T-helper 2 cell treated with Interferon-gamma antibody and Interleukin-4, amounts not matched to agents 100 ng/mL and 5 ng/mL, for 36 hours (primary cell): ENCODE results near the gene LDB2. TPM values are rescaled to one million over a fixed set of nuclear protein-coding genes. Genes with fewer than 3 reads are reported as not detected.

Source experiments
- intact Hi-C: fragments of 100-400 bp; cut with micrococcal nuclease; formaldehyde crosslinking; loops from one replicate; pipeline ENCODE4 v1.15.1; 2023
- total RNA-seq: library from RNA; stranded (reverse); gene quantifications from 2 replicates; pipeline ENCODE4 v1.2.3, GENCODE V29; 2022

LDB2 gene
- total RNA-seq, 1 donor from 2014 or later: not detected

DNA sequence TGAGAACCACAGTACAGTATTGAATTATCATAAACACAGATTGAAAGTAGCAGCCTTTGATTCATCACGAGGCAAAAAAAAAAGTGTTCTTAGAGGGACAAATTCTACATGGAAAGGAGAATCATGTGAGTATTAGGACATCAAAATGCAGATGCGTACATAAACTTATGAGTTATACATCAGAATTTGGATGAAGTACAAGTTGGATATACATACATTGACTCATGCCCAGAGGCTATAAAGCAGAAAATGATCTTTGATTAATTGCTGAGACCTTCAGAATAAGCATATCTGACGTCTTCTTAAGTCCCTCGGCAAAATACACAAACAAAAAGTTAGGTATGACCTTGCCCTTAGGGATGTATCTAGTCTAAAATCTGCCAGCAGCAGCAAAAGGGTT lies 206.4 kb downstream of the LDB2 start:
- intact Hi-C loops: no loop called here

DNA sequence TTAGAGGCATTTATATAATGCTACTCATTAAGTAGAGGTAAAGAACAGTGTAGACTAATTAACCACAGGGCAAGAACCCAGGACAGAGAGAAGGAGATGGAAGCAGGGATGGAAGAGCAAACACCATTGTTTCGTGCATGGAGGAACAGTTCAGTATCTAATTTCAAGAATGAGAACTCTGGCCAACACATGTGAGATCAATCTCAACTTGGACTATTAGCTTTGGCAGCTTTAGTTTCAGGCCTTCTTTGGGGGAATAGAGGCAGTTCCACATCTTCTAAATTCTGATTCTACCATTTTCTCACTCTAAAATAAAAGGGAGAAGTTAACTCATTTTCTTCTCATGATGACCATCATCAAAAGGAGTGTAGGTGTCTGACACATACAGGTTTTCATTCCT lies 207.0 kb downstream of the LDB2 start:
- intact Hi-C loops: no loop called here

DNA sequence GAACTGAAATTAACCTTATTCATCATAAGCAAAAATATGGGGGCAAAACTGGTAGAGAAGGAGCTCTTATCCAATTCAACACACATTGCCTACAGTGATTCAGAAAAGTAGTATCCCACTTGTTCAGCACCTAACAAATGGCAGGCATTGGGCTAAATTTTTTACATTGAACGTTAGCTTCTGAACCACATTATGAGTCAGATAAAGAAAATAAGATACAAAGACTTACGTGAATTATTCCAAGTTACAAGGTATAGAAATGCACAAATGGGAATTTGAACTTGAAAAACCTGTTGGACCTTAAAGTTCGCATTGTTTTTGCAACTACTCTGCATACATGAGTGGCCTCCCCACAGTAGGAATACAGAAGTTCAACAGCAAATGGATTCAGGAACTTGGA lies 210.6 kb downstream of the LDB2 start:
- intact Hi-C loops: no loop called here

DNA sequence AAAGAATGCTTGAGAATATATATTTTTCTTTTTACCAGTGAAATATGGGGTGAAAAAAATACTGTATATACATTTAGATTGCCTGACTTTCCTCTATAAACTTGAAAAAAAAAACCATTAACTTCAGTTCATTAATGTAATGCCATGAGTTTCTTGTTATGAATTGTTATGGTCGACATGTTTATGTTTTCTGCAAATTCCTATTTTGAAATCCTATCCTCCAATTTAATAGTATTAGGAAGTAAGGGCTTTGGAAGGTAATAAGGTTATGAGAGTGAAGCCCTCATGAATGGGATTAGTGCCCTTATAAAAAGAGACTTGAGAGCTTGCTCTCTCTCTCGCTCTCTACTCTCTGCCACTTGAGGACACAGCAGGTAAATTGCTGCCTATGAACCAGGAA lies 211.4 kb downstream of the LDB2 start:
- intact Hi-C loops: no loop called here

DNA sequence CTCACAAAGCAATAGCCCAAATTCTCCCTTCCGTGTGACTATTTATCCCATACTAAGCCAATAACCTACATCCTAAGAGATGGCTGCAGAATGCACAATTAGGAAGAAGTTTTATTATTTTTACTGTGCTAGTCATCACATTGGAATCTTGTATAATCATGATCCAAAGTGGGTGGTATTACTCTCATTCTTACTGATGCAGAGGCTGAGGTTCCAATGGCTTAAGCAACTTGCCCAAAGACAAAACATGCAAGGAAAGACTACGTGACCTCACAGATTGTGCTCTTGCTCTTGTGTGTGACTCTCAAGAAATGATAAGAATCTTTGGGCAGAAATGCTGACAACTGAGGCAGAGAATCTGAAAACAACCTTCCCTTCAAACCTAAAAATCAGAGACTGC lies 212.2 kb downstream of the LDB2 start:
- intact Hi-C loops: no loop called here

DNA sequence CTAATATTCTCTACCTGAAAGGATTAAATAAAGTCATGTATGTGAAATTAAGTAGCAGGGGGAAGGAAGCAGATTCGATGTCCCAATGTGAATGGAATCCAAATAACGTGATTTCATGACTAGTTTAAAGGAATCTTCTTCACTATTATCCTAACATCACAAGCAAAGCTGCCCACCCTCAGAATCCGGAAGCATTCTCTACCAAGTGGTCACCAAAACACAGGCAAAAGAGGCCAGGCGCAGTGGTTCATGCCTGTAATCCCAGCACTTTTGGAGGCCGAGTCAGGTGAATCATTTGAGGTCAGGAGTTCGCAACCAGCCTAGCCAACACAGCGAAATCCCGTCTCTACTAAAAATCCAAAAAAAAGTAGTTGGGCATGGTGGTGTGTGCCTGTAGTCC lies 212.9 kb downstream of the LDB2 start:
- intact Hi-C loops: no loop called here

DNA sequence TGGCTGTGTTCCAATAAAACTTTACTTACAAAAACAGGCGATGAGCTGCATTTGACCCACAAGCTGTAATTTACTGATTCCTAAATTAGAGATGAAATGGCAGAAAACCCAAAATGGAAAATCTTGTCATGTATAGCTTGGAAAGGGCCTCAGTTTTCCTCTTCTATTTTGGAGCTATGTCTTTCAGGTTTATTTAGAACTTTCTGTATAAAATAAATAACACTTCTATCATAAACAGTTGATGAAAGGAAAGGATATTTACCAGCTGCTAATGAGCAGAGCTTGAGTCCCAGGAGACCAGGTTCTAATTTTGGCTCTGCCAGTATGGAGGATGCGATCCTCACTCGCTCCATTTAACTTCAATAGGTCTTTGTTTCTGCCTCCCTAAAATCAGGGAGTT lies 213.5 kb downstream of the LDB2 start:
- intact Hi-C loops: no loop called here

DNA sequence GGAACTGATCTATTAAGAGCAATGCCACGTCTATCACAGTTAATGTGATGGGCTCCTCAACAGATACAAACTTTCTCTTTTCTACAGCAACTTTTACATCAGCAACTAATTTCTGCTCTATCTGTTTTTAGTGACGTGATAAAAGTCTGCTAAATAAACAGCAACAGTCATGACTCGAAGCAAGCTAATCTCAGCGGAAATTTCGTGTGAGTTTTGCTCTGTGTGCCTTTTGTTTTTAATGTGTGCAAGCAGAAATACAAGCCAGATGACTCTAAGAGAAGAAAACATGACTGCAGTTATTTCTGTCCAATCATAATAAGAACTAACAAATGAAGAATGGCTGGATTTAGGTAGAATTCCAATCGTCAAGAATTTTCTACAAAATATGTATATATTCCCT lies 214.3 kb downstream of the LDB2 start:
- intact Hi-C loops: no loop called here

DNA sequence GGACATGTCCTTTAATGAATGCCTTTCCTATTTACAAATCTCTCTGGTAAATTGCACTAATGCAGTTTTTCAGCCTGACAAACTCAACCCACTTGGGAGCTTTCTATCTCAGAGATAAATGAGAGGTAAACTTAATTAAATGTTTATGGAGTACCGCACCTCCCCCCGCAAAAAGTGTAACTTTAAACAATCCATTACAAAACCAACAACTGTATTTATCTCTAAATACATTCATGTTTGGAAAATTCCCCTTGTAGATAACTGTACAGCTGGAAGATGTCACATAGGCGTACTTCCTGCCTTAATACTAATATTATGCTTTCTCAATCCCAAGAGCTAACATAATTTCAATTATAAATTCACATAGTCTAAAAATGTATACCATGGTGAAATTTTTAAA lies 215.5 kb downstream of the LDB2 start:
- intact Hi-C loops: no loop called here

DNA sequence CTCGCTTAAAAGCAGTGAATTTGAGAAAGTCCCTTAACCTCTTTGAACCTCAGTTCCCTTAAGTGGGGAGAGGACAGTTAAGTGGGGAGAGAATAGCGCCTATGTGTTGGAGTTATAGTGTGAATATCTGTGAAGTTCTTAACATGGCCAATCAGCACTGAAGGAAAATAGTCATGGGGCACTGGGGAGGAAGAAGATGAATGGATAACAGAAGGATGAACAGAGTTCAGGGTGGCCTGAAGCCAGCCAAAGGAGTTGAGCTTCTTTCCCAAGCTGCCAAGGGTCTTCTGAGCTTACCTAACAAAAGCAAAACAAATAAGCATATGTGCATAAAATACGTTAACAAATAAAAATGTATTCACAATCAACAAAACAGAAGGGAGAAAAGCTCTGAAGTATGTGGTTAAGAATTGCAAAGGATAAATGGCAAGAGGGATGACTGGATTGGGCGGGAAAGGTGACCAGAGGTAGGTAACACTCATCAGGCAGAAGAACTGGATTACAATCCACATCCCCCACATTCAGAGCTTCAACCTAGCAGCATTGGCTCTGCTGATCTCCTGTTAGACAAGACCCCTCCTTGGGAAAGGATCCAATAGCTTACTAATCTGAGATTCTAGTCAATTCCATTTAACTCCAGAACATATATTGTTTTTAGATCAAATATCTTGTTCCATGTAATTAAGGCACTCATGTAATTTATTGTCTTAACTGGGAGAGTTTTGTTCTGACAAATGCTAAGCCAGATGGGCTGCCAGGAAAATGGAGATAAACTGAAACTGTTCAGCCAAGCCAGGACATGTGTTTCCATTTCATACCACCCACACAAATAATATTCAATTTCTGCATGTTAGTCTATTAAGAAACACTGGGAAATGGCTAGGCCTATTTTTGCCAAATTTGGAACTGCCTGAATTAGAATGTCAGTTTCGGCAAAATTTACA lies 221.2 kb downstream of the LDB2 start:
- intact Hi-C loops: no loop called here

DNA sequence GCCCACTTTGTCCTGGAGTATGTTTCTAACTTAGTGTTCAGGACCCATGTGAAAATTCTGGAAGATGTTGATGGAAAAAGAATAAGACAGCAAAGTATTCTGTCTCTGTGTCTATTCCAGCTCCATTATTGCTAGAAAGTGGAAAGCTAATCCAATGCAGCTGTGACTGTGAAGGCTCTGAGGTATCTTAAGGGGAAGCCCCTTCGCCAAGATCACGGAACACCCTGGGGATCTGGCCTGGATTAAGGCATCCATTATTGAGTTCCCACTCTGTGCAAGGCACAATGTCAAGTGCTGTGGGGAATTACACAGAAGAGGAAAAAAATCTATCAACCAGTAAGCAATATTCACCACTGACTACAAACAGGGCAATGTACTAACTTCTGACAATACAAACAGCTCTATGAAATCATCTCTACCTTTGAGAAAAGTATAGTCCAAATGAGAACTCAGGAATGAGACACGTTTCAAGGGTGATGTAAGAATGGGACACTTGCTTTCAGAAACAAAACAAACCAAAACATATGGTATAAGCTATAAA lies 222.1 kb downstream of the LDB2 start:
- intact Hi-C loops: no loop called here

DNA sequence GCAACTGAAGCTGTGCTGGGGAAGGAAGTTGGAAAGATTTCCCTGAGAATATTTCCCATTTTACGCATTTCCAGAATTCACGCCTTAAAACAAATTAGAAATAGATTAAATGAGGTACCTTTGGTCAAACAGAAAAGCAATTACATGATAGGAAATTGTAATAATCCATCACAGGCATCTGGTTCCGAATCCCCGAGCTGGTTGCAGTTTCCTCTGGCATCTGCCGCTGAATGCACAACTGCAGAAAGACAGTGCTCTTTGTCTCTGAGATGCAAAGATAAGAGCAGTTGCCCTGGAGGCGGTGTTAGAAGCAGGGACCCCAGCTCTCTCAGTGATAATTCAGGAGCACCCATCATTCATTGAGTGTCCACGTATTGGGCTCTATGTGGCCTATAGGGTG lies 224.4 kb downstream of the LDB2 start:
- intact Hi-C loops: no loop called here

DNA sequence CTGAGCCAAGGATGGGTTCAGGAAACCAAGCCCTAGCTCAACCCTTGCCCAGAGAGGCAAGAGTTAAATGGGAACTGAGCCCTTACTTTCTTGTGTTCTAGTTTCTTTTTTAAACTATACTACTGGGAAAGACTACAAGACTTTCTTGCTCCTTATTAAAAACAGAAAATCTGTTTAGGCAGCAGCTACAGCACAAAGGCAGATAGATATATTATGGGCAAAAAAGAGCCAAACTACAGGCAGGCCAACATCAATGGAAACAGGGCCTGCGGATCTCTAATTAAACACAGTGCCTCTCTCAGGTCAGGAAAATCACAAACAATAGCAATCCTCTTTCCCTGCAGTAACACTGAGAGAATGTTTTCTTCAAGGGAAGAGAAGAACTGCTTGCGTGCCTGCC lies 226.0 kb downstream of the LDB2 start:
- intact Hi-C loops: no loop called here

DNA sequence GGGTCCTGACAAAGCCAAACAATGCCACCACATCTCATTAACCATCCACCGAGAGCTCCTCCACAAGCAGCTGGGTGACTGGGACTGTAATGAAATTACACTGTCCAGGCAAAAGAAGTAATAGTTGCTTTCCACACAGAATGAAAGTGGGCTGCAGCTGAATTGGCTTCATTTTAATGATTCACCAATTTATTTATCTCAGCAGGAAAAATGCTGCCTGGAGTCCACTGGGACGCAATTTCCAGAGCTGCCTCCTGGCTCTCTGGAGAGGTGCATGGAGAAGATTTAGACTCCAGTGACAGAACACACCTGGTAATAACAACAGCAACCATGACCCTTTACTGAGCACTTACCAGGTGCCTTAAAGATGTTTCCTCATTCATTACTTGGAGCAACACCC lies 226.7 kb downstream of the LDB2 start:
- intact Hi-C loops: no loop called here

DNA sequence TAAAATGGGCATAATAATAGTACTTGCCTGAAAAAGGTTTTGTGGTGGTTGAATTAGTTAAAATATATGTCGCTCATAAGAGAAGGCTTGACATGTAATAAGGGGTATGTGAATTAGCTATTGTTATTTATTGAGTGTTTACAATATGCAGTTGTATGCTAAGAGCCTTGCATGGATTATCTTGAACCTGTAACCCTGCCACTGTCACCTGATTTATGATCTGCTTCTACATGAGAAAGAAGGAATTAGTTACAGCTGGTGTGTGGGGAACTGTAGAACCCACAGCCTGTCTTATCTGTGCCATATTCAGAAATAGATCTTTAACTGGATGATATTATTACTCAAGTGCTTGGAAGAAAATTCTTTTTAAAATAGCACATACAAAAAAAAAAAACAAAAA lies 227.7 kb downstream of the LDB2 start:
- intact Hi-C loops: no loop called here

DNA sequence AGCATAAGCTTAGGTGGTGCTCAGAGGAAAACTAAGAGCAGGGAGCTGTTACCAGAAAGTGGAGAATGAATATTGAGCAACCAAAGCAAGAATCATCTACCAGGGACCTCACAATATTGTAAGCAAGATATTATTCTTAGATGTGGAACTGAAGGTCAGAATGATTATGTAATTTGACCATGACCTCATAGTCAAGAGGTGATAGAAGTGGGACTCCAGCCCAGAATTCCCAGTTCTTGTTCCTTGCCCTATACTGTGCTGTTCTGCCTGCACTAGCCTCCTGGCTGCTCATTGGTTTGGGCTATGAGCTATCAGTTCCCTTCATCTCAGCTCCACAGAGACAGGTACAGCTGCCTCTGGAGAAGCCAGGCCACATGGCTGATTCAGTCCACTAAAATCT lies 229.4 kb downstream of the LDB2 start:
- intact Hi-C loops: no loop called here

DNA sequence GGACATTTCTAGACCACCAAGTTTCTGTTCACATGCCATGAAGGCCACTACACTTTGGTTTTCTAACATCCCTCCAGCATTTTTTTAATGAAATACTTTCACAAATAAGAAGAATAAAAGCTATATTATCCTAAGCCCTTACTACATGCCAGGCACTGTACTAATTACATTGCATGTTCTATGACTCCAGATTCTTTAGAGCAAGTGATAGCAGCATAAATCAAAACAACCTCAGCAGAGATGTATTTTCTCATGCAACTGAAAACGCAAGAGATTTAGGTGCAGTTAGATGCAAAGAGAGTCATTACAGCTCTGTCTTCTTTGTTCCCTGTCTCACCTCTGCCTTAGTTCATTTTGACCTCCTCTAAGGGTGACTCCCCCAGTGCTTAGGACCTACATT lies 230.0 kb downstream of the LDB2 start:
- intact Hi-C loops: no loop called here

DNA sequence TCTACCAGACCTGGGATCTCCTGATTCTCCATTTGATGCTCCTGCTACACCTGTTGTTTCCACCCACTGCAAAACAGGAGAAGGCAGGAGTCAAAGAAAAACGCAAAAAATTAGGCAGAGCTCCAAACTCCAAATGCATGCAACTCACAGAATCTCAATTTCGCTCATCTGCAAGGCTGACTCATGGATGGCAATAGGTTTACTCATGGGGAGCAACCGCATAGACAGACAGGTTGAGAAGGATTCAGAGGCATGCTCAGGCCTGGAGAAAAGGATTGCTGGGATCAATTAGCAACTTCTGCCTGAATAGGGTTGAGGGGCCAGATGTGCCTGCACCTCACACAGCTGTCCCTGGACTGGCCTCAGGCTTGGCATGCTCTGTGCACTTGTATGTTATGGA lies 231.0 kb downstream of the LDB2 start:
- intact Hi-C loops: no loop called here

DNA sequence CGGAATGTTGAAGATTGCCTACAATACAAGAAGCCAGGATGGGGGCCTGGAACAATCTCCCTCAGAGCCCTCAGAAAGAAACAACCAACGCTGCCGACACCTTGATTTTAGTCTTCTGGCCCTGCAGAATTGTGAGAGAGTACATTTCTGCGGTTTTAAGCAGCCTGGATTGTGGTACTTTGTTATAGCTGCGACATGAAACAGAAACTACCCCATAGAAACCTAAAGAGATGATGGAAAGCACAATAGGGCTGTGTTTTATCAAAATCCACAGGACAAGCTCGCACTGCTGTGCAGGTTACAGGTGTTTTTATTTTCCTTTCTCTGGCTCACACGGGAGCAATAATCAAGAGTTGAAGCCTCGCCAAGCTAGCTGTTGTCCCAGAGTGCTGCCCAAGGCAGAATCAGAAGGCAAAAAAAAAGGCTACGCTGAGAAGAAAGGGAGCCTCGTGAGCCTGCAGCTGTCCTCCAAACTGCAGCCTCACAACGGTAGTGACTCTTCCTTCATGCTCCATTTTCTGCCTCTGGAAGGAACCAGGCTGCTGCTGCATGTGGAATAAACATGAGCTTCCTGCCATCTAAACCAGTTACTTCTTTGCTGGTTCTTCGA lies 232.4 kb downstream of the LDB2 start:
- intact Hi-C loops: no loop called here

DNA sequence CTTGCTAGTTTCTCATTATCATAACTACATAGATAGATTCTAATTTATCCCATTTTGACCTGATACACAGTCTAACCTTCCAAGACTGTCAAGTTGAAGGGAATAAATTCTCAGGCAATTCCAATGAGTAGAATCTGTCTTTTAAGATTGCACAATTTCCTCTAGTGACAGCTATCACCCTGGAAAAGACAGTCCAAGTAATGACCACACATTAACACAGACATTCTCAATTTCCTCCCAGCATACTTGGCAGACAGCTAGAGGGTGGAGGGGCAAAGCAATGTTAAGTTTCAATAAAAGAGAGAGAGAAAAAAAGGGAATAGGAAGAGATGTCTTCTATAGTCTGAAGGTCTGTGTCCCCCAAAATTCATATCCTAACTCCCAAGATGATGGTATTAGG lies 234.7 kb downstream of the LDB2 start:
- intact Hi-C loops: no loop called here

DNA sequence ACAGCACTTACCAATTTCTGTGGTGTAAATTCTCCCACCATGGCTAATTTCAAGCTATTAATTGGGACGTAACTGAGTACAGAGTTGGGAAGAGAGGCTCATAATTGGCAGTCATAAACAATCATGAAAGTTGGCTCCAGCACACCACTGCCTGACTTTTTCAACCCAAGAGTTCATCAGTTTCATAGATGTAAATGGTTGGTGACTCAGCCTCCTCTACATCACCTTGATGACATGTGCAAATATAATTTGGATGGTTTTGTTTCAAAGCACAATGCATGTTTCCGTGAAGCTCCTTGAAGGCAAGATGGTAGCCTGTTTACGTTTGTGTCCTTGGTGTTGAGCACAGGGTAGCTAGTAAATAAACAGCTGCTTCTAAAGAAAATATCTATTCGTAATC lies 235.1 kb downstream of the LDB2 start:
- intact Hi-C loops: no loop called here

DNA sequence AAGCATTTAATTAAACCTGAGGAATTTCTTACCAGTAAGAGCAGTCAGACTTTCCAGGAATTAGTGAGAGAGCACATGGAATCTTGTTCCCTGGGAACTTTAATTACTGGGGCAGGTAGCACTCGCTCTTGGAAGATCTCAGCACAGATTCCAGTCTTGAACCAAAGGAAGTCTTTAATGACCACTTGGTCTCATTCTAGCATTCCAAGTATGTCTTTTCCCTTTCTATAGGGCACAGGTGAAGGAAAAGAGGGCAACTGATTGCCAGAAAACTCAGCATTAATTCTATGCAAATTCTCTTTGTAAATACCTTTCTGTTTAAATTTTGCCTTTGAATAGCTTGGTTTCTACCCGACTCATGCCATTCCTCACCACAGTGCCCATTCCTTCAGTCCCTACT lies 236.6 kb downstream of the LDB2 start:
- intact Hi-C loops: no loop called here

DNA sequence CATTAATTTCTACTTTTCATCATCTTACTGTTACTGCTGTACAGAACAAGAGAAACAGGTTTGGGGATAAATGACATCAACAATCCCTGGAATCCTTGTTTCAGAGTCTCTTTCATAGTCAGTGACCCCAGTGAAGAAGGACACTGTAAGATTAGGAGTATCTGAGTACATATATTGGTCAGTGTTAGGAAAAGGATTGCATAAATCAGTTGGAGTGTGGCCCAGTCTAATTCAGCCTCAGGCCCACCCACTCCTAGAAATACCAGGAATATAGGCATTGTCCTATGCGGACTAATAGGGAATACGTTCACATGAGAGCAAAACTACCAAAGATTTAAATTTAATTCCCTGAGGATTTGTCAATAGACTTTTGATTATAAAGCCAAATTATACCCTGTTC lies 237.8 kb downstream of the LDB2 start:
- intact Hi-C loops: no loop called here
